Right atrium auricular region (tissue), 2 donors: Measurements from ENCODE around the gene FAM83D. TPM values are rescaled to one million over a fixed set of nuclear protein-coding genes. Genes with fewer than 3 reads are reported as not detected.
A peak's percentile ranks its signal among the peaks of the same experiment; 100 is the strongest.

Source experiments
- DNase-seq: peaks from one replicate; pipeline ENCODE4 v3.0.0-alpha.2; 2019; ENCODE audit warnings: low spot score
- H3K27ac ChIP-seq, 2 donors: fragments of 200-600 bp; sonication (generic); 1 replicate in 1 of 2; 2 replicates in 1 of 2; pipeline ENCODE4 v1.5.1; 2016 to 2019
- H3K27me3 ChIP-seq, 2 donors: fragments of 200-600 bp; sonication (generic); one replicate each; pipeline versions ENCODE4 v1.5.1 to v1.6.0; 2017 to 2019
- H3K36me3 ChIP-seq: fragments of 200-600 bp; sonication (generic); one replicate; pipeline ENCODE4 v1.5.1; 2016
- H3K4me1 ChIP-seq, 2 donors: fragments of 200-600 bp; sonication (generic); one replicate each; pipeline versions ENCODE4 v1.5.1 to v1.6.0; 2017 to 2019
- H3K4me3 ChIP-seq, 2 donors: fragments of 200-600 bp; sonication (generic); 1 replicate in 1 of 2; 2 replicates in 1 of 2; pipeline ENCODE4 v1.5.1; 2017 to 2019; ENCODE audit warnings: mild to moderate bottlenecking in 1 of 2, moderate library complexity in 1 of 2
- H3K9me3 ChIP-seq, 2 donors: fragments of 200-600 bp; sonication (generic); one replicate each; pipeline ENCODE4 v1.5.1; 2019
- total RNA-seq, 2 donors: library from RNA; depleted of rRNA; stranded (reverse); fragments of >200 nt; gene quantifications; one replicate each; pipeline ENCODE4 v1.1.0, GENCODE V29; 2016
- TF ChIP-seq, protein P1 (sequence below), 2 donors: fragments of 200-600 bp; sonication (generic); IDR thresholded peaks; one replicate each; pipeline ENCODE4 v1.5.1; 2019; ENCODE audit warnings: antibody characterized with exemption in 2 of 2

FAM83D gene
- total RNA-seq, 2 donors from 2014 or later, result 1.1 to 2.2 TPM

DNA sequence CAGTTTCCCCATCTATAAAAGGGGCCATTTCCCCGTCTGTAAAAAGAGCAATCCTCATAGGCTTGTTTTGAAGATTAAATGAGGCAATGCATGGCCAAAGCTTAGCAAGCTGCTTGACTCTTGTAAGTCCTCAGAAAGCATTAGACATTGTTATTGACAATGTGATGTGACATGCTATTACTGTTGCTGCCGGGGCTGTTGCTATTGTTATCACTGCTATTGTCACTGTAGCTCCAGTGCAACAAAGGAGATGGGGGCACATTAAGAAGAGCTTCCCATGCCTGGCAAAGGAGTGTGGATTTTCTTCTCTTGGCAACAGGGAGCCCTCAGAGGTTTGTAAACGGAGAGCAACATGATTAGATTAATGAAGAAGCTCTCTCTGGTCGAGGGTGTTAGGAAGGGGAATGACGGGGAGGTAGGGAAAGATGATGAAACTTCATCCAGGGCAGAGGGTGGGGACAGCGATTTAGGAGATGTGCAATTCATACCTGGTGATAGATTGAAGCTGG, 33.1 kb upstream of the FAM83D start:
- TF ChIP-seq, protein P1, sequence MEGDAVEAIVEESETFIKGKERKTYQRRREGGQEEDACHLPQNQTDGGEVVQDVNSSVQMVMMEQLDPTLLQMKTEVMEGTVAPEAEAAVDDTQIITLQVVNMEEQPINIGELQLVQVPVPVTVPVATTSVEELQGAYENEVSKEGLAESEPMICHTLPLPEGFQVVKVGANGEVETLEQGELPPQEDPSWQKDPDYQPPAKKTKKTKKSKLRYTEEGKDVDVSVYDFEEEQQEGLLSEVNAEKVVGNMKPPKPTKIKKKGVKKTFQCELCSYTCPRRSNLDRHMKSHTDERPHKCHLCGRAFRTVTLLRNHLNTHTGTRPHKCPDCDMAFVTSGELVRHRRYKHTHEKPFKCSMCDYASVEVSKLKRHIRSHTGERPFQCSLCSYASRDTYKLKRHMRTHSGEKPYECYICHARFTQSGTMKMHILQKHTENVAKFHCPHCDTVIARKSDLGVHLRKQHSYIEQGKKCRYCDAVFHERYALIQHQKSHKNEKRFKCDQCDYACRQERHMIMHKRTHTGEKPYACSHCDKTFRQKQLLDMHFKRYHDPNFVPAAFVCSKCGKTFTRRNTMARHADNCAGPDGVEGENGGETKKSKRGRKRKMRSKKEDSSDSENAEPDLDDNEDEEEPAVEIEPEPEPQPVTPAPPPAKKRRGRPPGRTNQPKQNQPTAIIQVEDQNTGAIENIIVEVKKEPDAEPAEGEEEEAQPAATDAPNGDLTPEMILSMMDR (IDR thresholded peaks at IDR 0.05), result no peak
- no peaks in the 10 kb centered on the region for H3K9me3 ChIP-seq
- no peak for DNase-seq
- no peak overlapping the region for H3K27ac ChIP-seq
- H3K36me3 ChIP-seq, result no peaks in the 10 kb centered on the region
- peaks cover 0 to 10% of the 10 kb centered on the region in 2 donors for H3K4me1 ChIP-seq
- no peak overlapping the region for H3K4me3 ChIP-seq
- no peaks in the 10 kb centered on the region for H3K27me3 ChIP-seq

DNA sequence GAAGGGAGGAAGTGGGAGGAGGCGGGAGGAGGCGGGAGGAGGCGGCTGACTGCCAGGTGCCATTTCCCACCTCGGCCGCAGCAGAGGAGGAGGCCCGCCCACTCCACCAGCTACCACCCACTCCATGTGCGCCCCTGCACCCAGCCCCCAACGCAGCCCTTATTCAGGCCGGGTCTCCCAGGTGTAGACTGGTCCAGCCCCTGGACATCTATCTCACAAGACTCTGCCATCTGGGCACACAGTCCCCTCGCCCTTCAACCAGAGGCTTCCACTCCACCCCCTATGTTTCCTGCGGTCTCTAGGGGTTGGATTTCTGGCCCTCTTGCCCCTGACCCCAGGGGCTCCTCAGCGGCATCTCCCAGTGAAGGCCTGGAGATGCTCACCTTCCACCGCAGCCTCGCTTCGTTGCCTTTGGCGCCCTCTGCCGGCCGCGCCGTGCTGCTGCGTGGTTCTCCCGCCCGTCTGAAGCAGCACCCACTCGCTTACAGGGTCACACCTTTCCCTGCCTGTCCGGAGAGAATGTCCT, 32.6 kb upstream of the FAM83D start:
- H3K9me3 ChIP-seq, result no peaks in the 10 kb centered on the region
- peaks cover 0 to 10% of the 10 kb centered on the region in 2 donors for H3K4me1 ChIP-seq
- no peak overlapping the region for H3K27ac ChIP-seq
- peak overlapping the region in 1 of 2 donors; percentile 16 for H3K4me3 ChIP-seq
- DNase-seq, result no peak
- TF ChIP-seq, protein P1 (IDR thresholded peaks at IDR 0.05), result peak; percentile 88 to 92
- H3K36me3 ChIP-seq, result no peaks in the 10 kb centered on the region
- H3K27me3 ChIP-seq, result no peaks in the 10 kb centered on the region

DNA sequence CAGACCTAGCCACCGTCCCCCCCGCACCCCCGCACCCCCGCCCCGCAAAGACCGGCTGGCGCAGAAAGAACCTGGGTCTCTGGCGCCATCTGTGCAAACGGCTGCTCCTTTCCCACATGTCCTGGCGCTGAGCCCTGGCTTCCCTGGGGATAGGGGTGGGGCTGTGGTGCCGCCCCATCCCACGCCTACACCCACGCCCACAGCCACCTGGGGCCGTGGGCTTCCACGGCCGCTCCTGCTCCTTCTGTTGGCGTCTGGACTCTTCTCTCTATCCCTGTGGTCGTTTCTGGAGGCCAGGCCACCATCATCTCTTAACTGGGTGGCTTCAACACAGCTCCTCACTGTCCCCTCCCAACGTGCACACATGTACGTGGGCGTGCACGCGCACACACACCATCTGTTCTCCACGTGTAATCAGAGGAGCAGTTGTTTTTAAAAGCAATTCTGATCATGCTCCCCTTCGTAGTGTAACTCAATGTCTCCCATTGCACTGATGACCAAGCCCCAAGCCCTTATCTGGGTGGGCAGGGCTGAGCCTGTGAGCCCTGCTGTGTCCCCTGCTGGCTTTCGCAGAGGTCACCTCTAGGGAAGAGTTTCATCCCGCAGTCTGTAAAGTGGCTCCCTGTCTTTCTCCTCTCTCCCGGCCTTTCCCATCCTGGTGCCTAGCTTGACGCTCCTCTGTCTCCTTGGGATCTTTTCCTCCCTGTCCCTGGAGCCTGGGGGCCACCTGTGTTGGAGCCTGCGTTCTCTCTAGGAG, 31.9 kb upstream of the FAM83D start:
- TF ChIP-seq, protein P1 (IDR thresholded peaks at IDR 0.05), result peak; percentile 1 to 18
- H3K36me3 ChIP-seq, result no peaks in the 10 kb centered on the region
- no peak overlapping the region for H3K27ac ChIP-seq
- peak overlapping the region in 1 of 2 donors; percentile 16 for H3K4me3 ChIP-seq
- H3K27me3 ChIP-seq, result no peaks in the 10 kb centered on the region
- H3K4me1 ChIP-seq, result peaks cover 0 to 10% of the 10 kb centered on the region in 2 donors
- DNase-seq, result no peak
- H3K9me3 ChIP-seq, result no peaks in the 10 kb centered on the region

DNA sequence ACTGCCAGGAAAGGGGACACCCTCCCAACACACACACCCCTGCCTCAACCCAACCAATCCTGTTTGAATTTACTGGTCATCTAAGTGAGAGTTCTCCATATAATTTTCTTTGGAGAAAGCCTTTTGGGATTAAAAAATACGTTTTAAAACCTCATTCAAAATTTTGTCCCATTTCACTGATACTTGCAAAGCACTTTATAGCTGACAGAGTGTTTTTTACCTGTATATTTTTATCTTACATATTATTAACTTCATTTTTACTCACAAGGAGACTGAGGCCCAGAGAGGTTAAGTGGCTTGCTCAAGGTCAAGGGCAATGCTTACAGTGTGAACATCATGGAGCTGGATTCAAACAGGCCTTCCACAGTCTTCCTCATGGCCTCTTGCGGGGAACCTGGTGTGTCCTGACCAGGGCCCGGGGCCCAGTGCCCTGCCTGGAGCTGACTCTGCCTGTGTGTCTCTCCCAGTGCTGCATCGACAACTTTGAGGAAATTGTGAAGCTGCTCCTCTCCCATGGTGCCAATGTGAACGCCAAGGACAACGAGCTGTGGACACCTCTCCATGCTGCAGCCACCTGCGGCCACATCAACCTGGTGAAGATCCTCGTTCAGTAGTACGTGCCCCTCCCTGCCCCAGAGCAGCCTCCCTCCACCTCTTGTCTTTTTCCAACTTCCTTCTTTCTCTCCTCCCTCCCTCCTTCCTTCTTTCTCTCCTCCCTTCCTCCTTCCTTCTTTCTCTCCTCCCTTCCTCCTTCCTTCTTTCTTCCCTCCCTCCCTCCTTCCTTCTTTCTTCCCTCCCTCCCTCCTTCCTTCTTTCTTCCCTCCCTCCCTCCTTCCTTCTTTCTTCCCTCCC, 30.9 kb upstream of the FAM83D start:
- Histone ChIP-seq H3K4me1 (peaks cover 0 to 10% of the 10 kb centered on the region in 2 donors), H3K4me3 (no peak overlapping the region), H3K9me3 (no peaks in the 10 kb centered on the region)

DNA sequence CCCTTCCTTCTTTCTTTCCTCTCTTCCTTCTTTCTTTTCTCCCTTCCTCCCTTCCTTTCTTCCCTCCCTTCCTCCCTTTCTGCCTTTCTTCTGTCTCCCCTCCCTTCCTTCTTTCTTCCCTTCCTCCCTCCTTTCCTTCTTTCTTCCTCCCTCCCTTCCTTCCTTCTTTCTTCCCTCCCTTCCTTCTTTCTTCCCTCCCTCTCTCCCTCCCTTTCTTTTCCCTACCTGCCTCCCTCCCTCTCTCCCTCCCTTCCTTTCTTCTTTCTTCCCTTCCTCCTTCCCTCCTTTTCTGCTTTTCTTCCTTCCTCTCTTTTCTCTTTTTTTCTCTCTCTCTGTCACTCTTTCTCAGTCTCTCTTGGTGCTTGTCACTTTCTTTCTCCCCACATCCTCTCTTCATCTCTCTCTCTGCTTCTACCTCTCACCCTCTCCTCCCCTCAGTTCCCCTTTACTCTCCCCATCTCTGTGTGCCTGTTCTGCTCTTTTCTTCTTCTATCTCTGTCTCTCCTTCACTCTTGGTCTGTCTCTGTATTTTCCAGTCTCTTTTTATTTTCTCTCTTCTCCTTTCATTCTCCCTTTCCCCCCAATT, 30.1 kb upstream of the FAM83D start:
- no peak for DNase-seq

More for the DNA sequence above, 30.9 kb upstream of the FAM83D start:
- DNase-seq, result no peak
- no peaks in the 10 kb centered on the region for H3K36me3 ChIP-seq
- H3K27me3 ChIP-seq, result no peaks in the 10 kb centered on the region
- TF ChIP-seq, protein P1 (IDR thresholded peaks at IDR 0.05), result no peak
- no peak overlapping the region for H3K27ac ChIP-seq

More for the DNA sequence above, 30.1 kb upstream of the FAM83D start:
- H3K27ac ChIP-seq, result no peak overlapping the region
- no peak overlapping the region for H3K4me3 ChIP-seq
- no peaks in the 10 kb centered on the region for H3K36me3 ChIP-seq
- H3K27me3 ChIP-seq, result no peaks in the 10 kb centered on the region
- TF ChIP-seq, protein P1 (IDR thresholded peaks at IDR 0.05), result no peak
- no peaks in the 10 kb centered on the region for H3K9me3 ChIP-seq
- H3K4me1 ChIP-seq, result peaks cover 0 to 10% of the 10 kb centered on the region in 2 donors
